GM12878 (cell line): Measurements from ENCODE around the gene FKBP3. TPM values are rescaled to one million over a fixed set of nuclear protein-coding genes. Genes with fewer than 3 reads are reported as not detected.

Source experiments
- ATAC-seq: fragments of 200-7000 bp; cut with Tn5 transposase; 3 replicates; pipeline ENCODE4 v1.9.1; 2020; ENCODE audit warnings: mild to moderate bottlenecking, moderate library complexity
- BruUV-seq: library from RNA; stranded (reverse); fragments of 400-500 nt; replicated peaks from 2 replicates; lab custom pipeline; 2021; lab: Mats Ljungman, UMichigan
- CTCF ChIA-PET: fragments of 300-600 bp; sonication (Branson Sonifier 250); formaldehyde crosslinking; extraction: SDS; loops from one replicate; lab custom pipeline; 2021; ENCODE audit warnings: inconsistent platforms; lab: Yijun Ruan, JAX
- POLR2A ChIA-PET: fragments of 350-600 bp; formaldehyde crosslinking; extraction: SDS; loops from one replicate; lab custom pipeline; 2021; ENCODE audit warnings: inconsistent platforms; lab: Charles Lee
- RAD21 ChIA-PET: fragments of 300-600 bp; sonication (Branson Sonifier 250); formaldehyde crosslinking; loops from one replicate; lab custom pipeline; 2023; ENCODE audit warnings: antibody characterized with exemption; ENCODE audit not compliant: unreplicated experiment; lab: Charles Lee
- SMC1A ChIA-PET: fragments of 300-600 bp; sonication (Branson Sonifier 250); formaldehyde crosslinking; loops from one replicate; lab custom pipeline; 2023; ENCODE audit not compliant: unreplicated experiment, uncharacterized antibody; lab: Charles Lee
- DNase-seq: peaks from one replicate; pipeline ENCODE4 v3.0.0-alpha.2; 2011; ENCODE audit warnings: low read depth, low spot score
- FAIRE-seq: peaks from 3 replicates; lab custom pipeline; 2011; peaks lifted over from hg19 to GRCh38; lab: Jason Lieb, UNC
- H2AFZ ChIP-seq: 2 replicates; pipeline ENCODE4 v1.6.0; 2011; ENCODE audit warnings: low read depth, low read length, control low read depth; ENCODE audit not compliant: control insufficient read depth
- H3K27ac ChIP-seq: 2 replicates; pipeline ENCODE4 v1.5.1; 2011; ENCODE audit warnings: control low read depth; ENCODE audit not compliant: control insufficient read depth, insufficient read depth
- H3K27me3 ChIP-seq, 2 experiments: replicated peaks in 1 of 2; 2 replicates each; pipeline versions ENCODE4 v1.6.0 to v1.6.1; 2011; ENCODE audit warnings: low read length in 1 of 2; ENCODE audit not compliant: control insufficient read depth in 2 of 2, insufficient read depth in 2 of 2
- H3K36me3 ChIP-seq, 2 experiments: 2 replicates each; pipeline ENCODE4 v1.5.1; 2011; ENCODE audit warnings: low read length in 1 of 2; ENCODE audit not compliant: control insufficient read depth in 2 of 2, insufficient read depth in 2 of 2
- H3K4me1 ChIP-seq: 2 replicates; pipeline ENCODE4 v1.6.1; 2011; ENCODE audit warnings: mild to moderate bottlenecking, low read length, moderate library complexity, mixed read lengths; ENCODE audit not compliant: control insufficient read depth, insufficient read depth
- H3K4me2 ChIP-seq: 2 replicates; pipeline ENCODE4 v1.6.0; 2011; ENCODE audit warnings: control low read depth; ENCODE audit not compliant: control insufficient read depth, insufficient read depth
- H3K4me3 ChIP-seq: fragments of 200-600 bp; sonication (generic); 2 replicates; pipeline ENCODE4 v1.5.1; 2016
- H3K79me2 ChIP-seq: 2 replicates; pipeline ENCODE4 v1.6.0; 2011; ENCODE audit warnings: low read length; ENCODE audit not compliant: control insufficient read depth, insufficient read depth
- H3K9ac ChIP-seq: 2 replicates; pipeline ENCODE4 v1.8.0; 2011; ENCODE audit warnings: low read length, control low read depth, mixed read lengths; ENCODE audit not compliant: control insufficient read depth, insufficient read depth
- H3K9me3 ChIP-seq: replicated peaks from 3 replicates; pipeline ENCODE4 v1.5.1; 2011; ENCODE audit warnings: mild to moderate bottlenecking, low read length; ENCODE audit not compliant: control insufficient read depth, insufficient read depth
- H4K20me1 ChIP-seq: 2 replicates; pipeline ENCODE4 v1.6.0; 2011; ENCODE audit not compliant: control insufficient read depth, insufficient read depth
- ATF2 ChIP-seq: IDR thresholded peaks from 2 replicates; pipeline ENCODE4 v1.6.1; 2012; ENCODE audit warnings: low read length, inconsistent platforms
- ATF7 ChIP-seq: fragments of 450-650 bp; IDR thresholded peaks from 2 replicates; pipeline ENCODE4 v1.6.1; 2016; ENCODE audit warnings: low read depth, mild to moderate bottlenecking
- CUX1 ChIP-seq: IDR thresholded peaks from 2 replicates; pipeline ENCODE4 v1.6.1; 2012; ENCODE audit warnings: improper control_type of control experiment, low read depth, low read length; ENCODE audit not compliant: insufficient replicate concordance
- EED ChIP-seq: sonication (generic); IDR thresholded peaks from 2 replicates; pipeline ENCODE4 v1.6.1; 2016; ENCODE audit warnings: antibody characterized with exemption, low read depth
- EP300 ChIP-seq, 2 experiments: fragments of 150-350 bp in 1 of 2; IDR thresholded peaks; 2 replicates each; pipeline ENCODE4 v1.6.1; 2011 to 2012; ENCODE audit warnings: low read depth in 2 of 2, low read length in 2 of 2, borderline replicate concordance in 1 of 2, improper control_type of control experiment in 1 of 2, inconsistent platforms in 1 of 2; ENCODE audit not compliant: control insufficient read depth in 1 of 2
- ESRRA ChIP-seq: IDR thresholded peaks from 2 replicates; pipeline ENCODE4 v1.6.1; 2012; ENCODE audit warnings: mild to moderate bottlenecking, low read length, improper control_type of control experiment
- MTA3 ChIP-seq: IDR thresholded peaks from 2 replicates; pipeline ENCODE4 v1.6.1; 2012; ENCODE audit warnings: low read length, inconsistent platforms, borderline replicate concordance
- PAX5 ChIP-seq: IDR thresholded peaks from 2 replicates; pipeline ENCODE4 v1.6.1; 2011; ENCODE audit warnings: low read depth, low read length, borderline replicate concordance
- SREBF2 ChIP-seq: IDR thresholded peaks from 2 replicates; pipeline ENCODE4 v1.6.1; 2012; ENCODE audit warnings: mild to moderate bottlenecking, low read length
- ZNF592 ChIP-seq: fragments of 450-650 bp; IDR thresholded peaks from 2 replicates; pipeline ENCODE4 v1.6.1; 2017; ENCODE audit warnings: mild to moderate bottlenecking, moderate library complexity
- WGBS: methylation state at CpG from one replicate; pipeline ENCODE4 v1.1.6; 2016; ENCODE audit warnings: low lambda C conversion rate; ENCODE audit not compliant: insufficient replicate concordance, insufficient coverage; ENCODE audit errors: missing lambda C conversion rate; 5-methylcytosine and 5-hydroxymethylcytosine counted together
- in situ Hi-C: fragments of 300-500 bp; cut with MboI; formaldehyde crosslinking; loops from 9 replicates; pipeline ENCODE4 v1.14.3; 2018; ENCODE audit warnings: mixed read lengths
- intact Hi-C: fragments of 100-400 bp; cut with micrococcal nuclease; formaldehyde crosslinking; loops from one replicate; pipeline ENCODE4 v1.14.2; 2022; ENCODE audit not compliant: unreplicated experiment
- polyA plus RNA-seq, 11 experiments: library from polyadenylated mRNA; depleted of rRNA in 4 of 11; unstranded in 6 of 11; stranded (reverse) in 5 of 11; fragments of >200 nt; fragmentation: Nextera tagmentation in 4 of 11; fragmentation: Illumina TruSeq in 1 of 11; extraction: Ambion mirVana in 4 of 11; extraction: Trizol in 1 of 11; gene quantifications; 1 replicate in 1 of 11; 2 replicates in 10 of 11; pipeline versions ENCODE4 v1.2.1 to v1.2.3, GENCODE V29; 2011 to 2016; ENCODE audit warnings: inconsistent platforms in 2 of 11, missing spikeins in 2 of 11, low read depth in 1 of 11
- total RNA-seq, 4 experiments: library from RNA; depleted of rRNA in 3 of 4; stranded (reverse); fragments of >200 nt in 3 of 4; fragmentation: Illumina TruSeq in 1 of 4; extraction: Trizol in 1 of 4; gene quantifications; 2 replicates each; pipeline versions ENCODE4 v1.2.1 to v1.2.3, GENCODE V29; 2013 to 2021

Gene FKBP3
- total and polyA plus RNA-seq, 10 of the 15 experiments (the other 5 are each of a cell fraction or from before 2014, with no cell fraction given) = 67.2 to 218 (median 129) TPM

GRCh38 chr14:45150386-45150890 lies 16.2 kb upstream of the FKBP3 start:
- no peak overlapping the region for H3K4me2 ChIP-seq
- ATAC-seq = no peak
- no peak overlapping the region for H3K4me3 ChIP-seq
- SMC1A ChIA-PET = interaction anchor here (1.4 to 1.9 kb wide), 3 partner anchors 21 to 107 kb away, joined by 3 to 6 read pairs (median 3); no protein-coding TSS in a partner anchor
- intact Hi-C loops (no loop called here), in situ Hi-C loops (no loop called here)
- no peak overlapping the region for H3K27ac ChIP-seq
- BruUV-seq = no TSS peak
- H4K20me1 ChIP-seq = no peaks in the 10 kb centered on the region
- H3K4me1 ChIP-seq = no peaks in the 10 kb centered on the region; the same call in 1 of the 2 replicates
- CTCF ChIA-PET = interaction anchor here (1.1 kb wide), 2 partner anchors 11 to 20 kb away, joined by 3 read pairs; no protein-coding TSS in a partner anchor
- H3K9ac ChIP-seq = no peak overlapping the region
- POLR2A ChIA-PET = interaction anchor here (1.1 kb wide), 1 partner anchor 15 kb away, joined by 3 read pairs; no protein-coding TSS in a partner anchor
- RAD21 ChIA-PET = no interaction called here
- peaks cover 1% of the 10 kb centered on the region; the same call in 1 of the 2 replicates for H3K79me2 ChIP-seq
- no peak for DNase-seq
- FAIRE-seq = no peak
- H3K36me3 ChIP-seq = peaks cover 0 to 6% of the 10 kb centered on the region in 2 experiments; a peak in 2 of 4 replicates
- no peak overlapping the region for H2AFZ ChIP-seq
- 97% methylated on average over 4 of the region's 4 CpGs for WGBS
- no peaks in the 10 kb centered on the region for H3K9me3 ChIP-seq
- H3K27me3 ChIP-seq = no peaks in the 10 kb centered on the region
- no peak for TF ChIP-seq EP300 (IDR thresholded peaks at IDR 0.05; ENCODE audit: borderline replicate concordance in 1 of 2, control insufficient read depth in 1 of 2, low read depth in 2 of 2, low read length in 2 of 2)
- TF ChIP-seq EED = no peak
- TF ChIP-seq CUX1 = no peak
- TF ChIP-seq ATF7 = no peak
- TF ChIP-seq PAX5 = no peak
- TF ChIP-seq MTA3 = no peak
- no peak for TF ChIP-seq ESRRA
- TF ChIP-seq ZNF592 = no peak
- no peak for TF ChIP-seq SREBF2
- TF ChIP-seq ATF2 = no peak
- TF ChIP-seq, all 136 proteins: peak for 0
